ENCODE measurements around the gene SHCBP1.
"Not testable (repeated sequence)": the region's sequence is repeated elsewhere in the genome, so short reads cannot be mapped to it uniquely, and the experiment has no call there.

SHCBP1 gene, protein sequence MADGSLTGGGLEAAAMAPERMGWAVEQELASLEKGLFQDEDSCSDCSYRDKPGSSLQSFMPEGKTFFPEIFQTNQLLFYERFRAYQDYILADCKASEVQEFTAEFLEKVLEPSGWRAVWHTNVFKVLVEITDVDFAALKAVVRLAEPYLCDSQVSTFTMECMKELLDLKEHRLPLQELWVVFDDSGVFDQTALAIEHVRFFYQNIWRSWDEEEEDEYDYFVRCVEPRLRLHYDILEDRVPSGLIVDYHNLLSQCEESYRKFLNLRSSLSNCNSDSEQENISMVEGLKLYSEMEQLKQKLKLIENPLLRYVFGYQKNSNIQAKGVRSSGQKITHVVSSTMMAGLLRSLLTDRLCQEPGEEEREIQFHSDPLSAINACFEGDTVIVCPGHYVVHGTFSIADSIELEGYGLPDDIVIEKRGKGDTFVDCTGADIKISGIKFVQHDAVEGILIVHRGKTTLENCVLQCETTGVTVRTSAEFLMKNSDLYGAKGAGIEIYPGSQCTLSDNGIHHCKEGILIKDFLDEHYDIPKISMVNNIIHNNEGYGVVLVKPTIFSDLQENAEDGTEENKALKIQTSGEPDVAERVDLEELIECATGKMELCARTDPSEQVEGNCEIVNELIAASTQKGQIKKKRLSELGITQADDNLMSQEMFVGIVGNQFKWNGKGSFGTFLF

GRCh38 chr16:46621006-46621933 lies at the start of gene SHCBP1:
SHCBP1 (minus strand) TSS chr16:46621379; CDS start chr16:46621359, 20 bp downstream.
- peak; percentile 30 to 70 for DNase-seq (ENCODE audit: low read depth in 1 of 2, low spot score in 1 of 2)

DNA sequence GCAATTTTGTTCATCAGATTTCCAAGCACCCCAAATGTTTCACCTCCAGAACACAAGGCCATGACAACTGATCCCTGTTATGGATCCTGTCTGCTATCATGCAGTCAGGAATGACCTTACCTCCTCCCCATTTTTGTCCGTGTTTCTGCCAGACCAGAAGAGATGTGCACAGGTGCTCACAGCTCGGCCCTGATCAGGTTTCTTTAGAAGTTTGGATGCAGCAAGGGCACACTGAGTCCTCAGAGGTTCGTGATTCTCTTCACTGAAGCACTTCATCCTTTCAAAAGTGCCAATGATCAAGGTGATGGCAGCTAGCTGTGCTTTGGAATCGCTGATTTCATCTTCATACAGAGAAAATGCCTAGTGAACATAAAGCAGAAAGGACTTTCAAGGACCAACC lies 40.9 kb upstream of the SHCBP1 start:
- no peak for DNase-seq (ENCODE audit: low read depth in 1 of 2, low spot score in 1 of 2)

DNA sequence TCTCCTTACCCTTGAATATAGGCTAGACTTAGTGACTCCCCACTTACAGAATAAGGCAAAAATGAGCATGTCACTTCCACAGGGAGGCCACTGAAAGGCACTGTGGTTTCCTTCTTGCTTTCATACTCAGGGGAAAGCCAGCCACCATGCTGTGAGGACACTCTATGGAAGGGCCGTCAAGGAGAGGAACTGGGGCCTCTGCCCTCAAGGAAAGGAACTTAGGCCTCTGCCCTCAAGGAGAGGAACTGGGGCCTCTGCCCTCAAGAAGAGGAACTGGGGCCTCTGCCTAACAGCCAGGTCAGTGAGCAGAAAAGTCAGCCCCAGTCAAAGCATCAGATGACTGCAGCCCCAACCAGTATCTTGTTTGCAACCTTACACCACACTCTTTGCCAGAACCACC lies 37.7 kb upstream of the SHCBP1 start:
- DNase-seq (ENCODE audit: low read depth in 1 of 2, low spot score in 1 of 2), result peak in 1 of 2 donors; percentile 3

DNA sequence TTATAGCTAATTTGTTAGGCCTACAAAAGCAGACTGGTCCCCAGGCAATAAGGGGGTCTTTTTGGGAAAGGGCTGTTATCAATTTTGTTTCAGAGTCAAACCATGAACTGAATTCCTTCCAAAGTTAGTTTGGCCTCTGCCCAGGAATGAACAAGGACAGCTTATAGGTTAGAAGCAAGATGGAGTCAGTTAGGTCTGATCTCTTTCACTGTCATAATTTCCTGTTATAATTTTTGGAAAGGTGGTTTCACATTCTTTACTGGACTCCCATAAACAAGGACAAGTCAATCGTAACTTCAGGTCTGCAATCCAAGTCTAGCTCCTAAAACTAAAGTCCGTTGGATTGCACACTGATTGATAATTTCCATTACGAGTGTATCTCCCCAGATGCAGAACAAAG lies 30.1 kb upstream of the SHCBP1 start:
- no peak for DNase-seq (ENCODE audit: low read depth in 1 of 2, low spot score in 1 of 2)

DNA sequence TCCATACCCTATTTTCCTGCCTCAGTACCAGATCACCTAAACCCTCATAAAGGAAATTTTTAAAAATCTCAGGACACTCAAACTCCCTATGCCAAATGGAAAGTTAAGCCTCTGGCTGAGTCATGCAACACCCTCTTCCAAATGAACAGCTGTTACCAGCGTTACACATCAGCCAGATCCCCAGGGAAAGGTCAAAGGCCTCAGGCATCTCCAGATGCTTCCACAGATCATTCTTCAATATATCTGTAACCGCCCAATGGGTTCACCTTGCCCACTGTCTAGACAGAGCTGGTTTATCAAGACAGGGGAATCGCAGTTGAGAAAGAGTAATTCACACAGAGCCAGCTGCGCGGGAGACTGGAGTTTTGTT lies 29.1 kb upstream of the SHCBP1 start:
- no peak for DNase-seq (ENCODE audit: low read depth in 1 of 2, low spot score in 1 of 2)

DNA sequence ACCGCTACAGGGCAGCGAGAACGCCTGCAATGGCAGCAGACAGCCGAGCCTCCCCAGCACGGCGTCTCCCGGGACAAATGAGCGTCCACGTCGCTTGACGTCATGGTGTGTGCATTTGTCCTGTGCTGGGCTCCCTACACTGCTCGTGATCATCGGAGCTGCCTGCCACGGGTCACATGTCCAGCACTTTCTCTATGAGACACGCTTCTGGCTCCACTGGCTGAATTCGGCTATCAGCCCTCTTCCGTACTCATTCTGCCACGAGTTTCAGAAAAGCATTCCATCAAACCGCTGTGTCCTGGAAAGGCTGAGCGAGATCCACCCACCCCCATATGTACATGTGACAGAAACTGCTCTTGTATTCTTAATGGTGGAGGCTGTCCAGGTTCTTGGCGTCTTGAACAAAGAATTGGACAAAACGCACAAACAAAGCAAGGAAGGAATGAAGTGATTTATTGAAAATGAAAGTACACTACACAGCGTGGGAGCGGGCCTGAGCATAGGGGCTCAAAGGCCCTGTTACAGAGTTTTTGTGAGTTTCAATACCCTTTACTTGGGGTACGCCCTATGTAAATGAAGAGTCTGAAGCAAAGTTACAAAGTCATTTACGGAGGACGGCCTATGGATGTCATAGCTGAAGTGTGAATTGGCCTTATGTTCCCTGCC lies 28.5 kb upstream of the SHCBP1 start:
- no peak for DNase-seq (ENCODE audit: low read depth in 1 of 2, low spot score in 1 of 2)

GRCh38 chr16:46648656-46649055 lies 27.5 kb upstream of the SHCBP1 start:
- DNase-seq (ENCODE audit: low read depth in 1 of 2, low spot score in 1 of 2), result no peak

GRCh38 chr16:46638947-46639925 lies 18.1 kb upstream of the SHCBP1 start:
- no peak for DNase-seq (ENCODE audit: low read depth in 1 of 2, low spot score in 1 of 2)

DNA sequence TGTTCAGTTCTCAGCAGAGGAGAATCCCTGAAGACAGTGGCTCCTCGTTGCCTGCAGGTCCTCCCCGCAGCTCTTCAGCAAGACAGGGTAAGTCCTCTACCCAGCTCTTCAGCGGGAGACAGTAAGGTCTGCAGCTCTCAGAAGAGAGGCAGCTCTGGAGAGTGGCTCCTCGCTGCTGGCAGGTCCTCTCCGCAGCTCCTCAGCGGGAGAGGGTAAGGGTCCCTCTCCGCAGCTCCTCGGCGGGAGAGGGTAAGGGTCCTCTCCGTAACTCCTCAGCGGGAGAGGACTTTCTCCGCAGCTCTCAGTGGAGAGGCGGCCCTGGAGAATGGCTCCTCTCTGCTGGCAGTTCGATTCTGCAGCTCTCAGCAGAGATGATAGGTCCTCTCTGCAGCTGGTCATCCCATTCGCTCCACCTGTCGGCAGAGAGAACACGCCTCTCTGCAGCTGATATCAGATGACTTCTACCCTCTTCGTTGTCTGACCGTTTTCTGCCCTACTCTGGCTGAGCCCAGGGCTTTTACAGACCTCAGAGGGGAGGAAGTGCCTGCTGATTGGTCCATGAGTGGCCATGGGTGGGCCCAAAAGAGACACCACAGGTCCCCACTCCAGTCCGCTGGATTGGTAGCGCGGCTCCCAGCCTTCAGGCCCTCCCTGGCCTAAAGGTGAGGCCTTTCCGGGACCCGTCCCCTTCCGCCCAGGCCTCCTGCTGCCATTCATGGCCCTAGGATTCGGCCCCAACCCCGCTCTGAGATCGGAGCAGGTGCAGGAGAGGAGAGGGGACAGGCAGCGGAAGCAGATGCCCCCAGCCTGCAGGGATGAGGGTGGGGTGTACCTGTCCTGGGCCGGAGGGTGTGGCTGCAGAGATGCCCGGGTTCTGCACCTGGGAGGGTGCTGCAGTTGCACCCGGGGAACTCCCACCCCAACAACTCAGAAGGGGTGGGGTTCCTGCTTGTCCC lies 11.9 kb upstream of the SHCBP1 start:
- DNase-seq (ENCODE audit: low read depth in 1 of 2, low spot score in 1 of 2), result no peak

DNA sequence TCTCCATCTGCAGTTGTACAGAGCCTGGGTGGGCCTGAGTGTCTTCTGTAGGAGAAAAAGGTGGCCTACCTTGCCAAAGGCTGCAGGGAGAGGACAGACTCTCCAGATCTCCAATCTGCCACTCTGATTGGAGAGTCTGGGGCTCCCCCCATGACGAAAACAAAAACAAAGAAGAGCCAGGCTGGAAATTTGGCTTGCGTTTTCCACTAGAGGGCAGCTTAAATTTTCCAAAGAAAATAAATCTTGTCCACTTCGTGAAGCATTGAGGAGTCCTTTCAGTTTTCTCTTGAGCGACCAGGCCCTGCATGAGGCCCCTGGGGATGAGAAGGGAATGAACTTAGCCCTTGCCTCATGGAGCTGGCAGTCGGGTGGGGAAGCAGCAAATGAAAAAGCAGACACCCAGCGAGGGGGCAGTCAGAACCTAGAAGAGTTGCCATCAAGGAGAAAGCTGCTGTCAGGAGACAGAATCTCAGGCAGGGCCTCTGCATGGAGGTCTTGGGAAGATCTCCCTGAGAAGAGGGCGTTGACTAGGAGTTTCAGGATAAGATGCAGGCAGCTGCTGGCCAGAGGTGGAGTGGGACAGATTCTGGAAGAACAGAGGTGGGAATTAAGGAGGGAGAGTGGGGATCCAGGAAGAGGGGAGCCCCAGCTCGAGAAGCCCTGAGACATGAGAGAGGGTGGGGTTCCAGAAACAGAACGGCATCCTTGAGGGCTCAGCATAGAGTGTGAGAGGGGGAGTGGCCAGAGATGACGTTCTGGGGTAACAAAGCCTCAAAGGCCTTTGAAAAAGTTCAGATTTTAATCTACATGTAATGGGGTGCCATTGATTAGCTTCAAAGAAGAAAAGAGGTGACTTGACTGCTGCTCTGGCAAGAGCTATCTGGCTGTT lies 8.4 kb upstream of the SHCBP1 start:
- no peak for DNase-seq (ENCODE audit: low read depth in 1 of 2, low spot score in 1 of 2)

DNA sequence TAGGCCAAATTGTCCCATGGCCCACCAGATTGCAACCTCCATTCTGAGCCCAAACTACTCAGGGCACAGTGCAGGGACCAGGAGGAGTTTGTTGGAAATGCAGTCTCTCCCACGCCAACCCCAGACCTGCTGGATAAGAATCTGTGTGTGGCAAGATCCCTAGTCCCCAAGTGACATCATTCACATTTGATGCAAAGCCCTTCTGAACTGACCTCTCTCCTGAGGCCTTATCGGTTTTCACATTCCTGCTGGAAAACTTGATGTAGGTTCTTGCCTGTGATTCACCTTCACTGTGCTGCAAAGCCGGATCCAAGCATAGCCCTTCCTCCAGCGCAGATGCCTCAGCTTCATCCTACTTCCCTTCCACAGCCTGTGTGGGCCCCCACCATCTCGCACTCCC lies 6.6 kb upstream of the SHCBP1 start:
- DNase-seq (ENCODE audit: low read depth in 1 of 2, low spot score in 1 of 2), result no peak

- DNase-seq (ENCODE audit: low read depth in 1 of 2, low spot score in 1 of 2), result not testable (repeated sequence)
Observed at GRCh38 chr16:46626681-46627080, 5.5 kb upstream of the SHCBP1 start.

- DNase-seq (ENCODE audit: low read depth in 1 of 2, low spot score in 1 of 2), result not testable (repeated sequence)
Observed at GRCh38 chr16:46624862-46625261, 3.7 kb upstream of the SHCBP1 start.

DNA sequence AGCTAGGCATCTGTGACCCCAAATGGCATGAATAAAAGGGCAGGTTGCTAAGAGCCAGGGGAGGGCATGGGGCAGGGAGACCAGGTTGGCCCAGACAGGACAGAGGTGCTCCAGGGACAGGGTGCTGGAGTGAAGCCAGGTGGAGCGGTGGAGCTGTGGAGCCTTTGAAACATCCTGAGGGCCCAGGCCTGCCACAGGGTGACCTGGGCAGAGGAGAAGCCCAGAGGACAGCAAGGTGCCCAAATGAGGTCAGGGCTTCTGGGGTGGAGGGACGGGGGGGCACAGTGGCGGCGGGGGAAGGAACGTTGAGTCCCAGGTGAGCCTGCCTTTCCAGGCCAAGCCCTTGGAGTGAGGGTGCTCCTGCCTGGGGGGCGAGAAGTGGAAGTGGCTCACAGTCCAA lies 2.5 kb upstream of the SHCBP1 start:
- DNase-seq (ENCODE audit: low read depth in 1 of 2, low spot score in 1 of 2), result not testable (repeated sequence)

GRCh38 chr16:46623246-46623645 lies 2.1 kb upstream of the SHCBP1 start:
- DNase-seq (ENCODE audit: low read depth in 1 of 2, low spot score in 1 of 2), result not testable (repeated sequence)

- no peak for DNase-seq (ENCODE audit: low read depth in 1 of 2, low spot score in 1 of 2)
Observed at GRCh38 chr16:46621934-46622676, 926 bp upstream of the SHCBP1 start.

Measured in activated CD4-positive, alpha-beta T cell treated with anti-CD3 and anti-CD28 coated beads, Interleukin-2, amount 50 U/mL, for 24 hours (primary cell).